Measurements from ENCODE around the gene ELAVL3. TPM values are rescaled to one million over a fixed set of nuclear protein-coding genes. Genes with fewer than 3 reads are reported as not detected.

Gene ELAVL3
- polyA plus RNA-seq, 1 of the 3 experiments (the other 2 are of a cell fraction) = 0.48 TPM

GRCh38 chr19:11528551-11529341 is 47.9 kb upstream of the ELAVL3 start, which contains the start of gene ECSIT (continued):
- TF ChIP-seq REST (IDR thresholded peaks at IDR 0.05; ENCODE audit: low read depth, low read length) (peak; percentile 97), NFIC (IDR thresholded peaks at IDR 0.05; ENCODE audit: borderline replicate concordance) (0 out of 2 replicates have a peak, but pooled peaks have one; percentile 13), EZH2phosphoT487 (IDR thresholded peaks at IDR 0.05; ENCODE audit: borderline replicate concordance, low read depth) (no peak), NRF1 (IDR thresholded peaks at IDR 0.05; ENCODE audit: low read depth, low read length) (no peak), RCOR1 (IDR thresholded peaks at IDR 0.05; ENCODE audit: low read length) (no peak), IRF3 (IDR thresholded peaks at IDR 0.05; ENCODE audit: low read depth, low read length) (no peak), MEF2A (IDR thresholded peaks at IDR 0.05; ENCODE audit: borderline replicate concordance, low read depth) (no peak), FOXM1 (IDR thresholded peaks at IDR 0.05; ENCODE audit: low read depth) (no peak), SIN3A (IDR thresholded peaks at IDR 0.05; ENCODE audit: borderline replicate concordance, low read depth, low read length) (peak; percentile 98), PBX3 (IDR thresholded peaks at IDR 0.05) (no peak), GATA2 (CRISPR knock-in tag; IDR thresholded peaks at IDR 0.05) (no peak), ELF1 (IDR thresholded peaks at IDR 0.05) (no peak), RXRA (IDR thresholded peaks at IDR 0.05; ENCODE audit: borderline replicate concordance, low read depth) (no peak), FOSL2 (IDR thresholded peaks at IDR 0.05; ENCODE audit: borderline replicate concordance, low read depth) (no peak; the same call in 1 of the 2 replicates), CHD2 (IDR thresholded peaks at IDR 0.05; ENCODE audit: low read length, partially characterized antibody) (peak; percentile 97)

Data from SK-N-SH (cell line).